Measurements from ENCODE around the gene SYK. TPM values are rescaled to one million over a fixed set of nuclear protein-coding genes. Genes with fewer than 3 reads are reported as not detected.
A peak's percentile ranks its signal among the peaks of the same experiment; 100 is the strongest.

The SYK gene
- total RNA-seq, 1 experiment from 2014 or later, result 11.8 TPM

DNA sequence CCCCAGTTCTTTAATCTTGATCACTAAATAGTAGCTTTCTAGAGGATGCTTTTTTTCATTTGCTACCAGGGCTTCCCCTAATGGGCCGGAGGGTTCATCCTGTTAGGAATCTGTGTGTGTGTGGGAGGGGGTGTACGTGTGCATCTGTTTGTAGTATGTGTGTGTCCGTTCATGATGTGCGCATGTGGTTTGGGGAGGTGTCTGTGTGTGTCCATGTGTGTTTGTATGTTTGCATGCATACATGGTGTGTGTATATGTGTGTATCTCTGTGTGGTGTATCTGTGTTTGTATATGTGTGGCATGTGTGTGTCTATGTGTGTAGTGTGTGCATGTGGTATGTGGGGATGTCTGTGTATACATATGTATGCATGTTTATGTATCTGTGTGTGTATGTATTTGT is 106.2 kb downstream of the SYK start:
- DNase-seq (ENCODE audit: low read depth), result no peak
- in situ Hi-C loops (cut with HindIII; ENCODE audit: low pct_unique_long_range_greater_than_20kb, low sequenced_read_pairs), result no loop called here

DNA sequence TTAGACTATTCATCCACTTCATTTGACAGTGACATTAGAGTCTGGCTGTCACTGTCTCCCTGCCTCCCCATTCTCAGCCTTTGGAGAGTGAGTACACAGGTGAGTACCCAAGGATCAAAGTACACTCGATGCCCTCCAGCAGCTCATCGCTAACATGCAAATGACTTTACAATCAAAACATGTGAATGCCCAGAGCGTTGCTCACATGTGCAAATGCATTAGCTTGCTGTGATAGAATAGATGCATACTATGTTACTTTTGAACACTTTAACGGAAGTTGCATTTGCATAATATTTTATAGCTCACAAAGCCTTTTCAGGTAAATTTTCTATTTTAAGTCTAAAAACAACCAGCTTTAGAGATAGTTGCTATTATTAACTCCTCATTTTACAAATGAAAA is 107.6 kb downstream of the SYK start:
- no peak for DNase-seq (ENCODE audit: low read depth)
- in situ Hi-C loops (cut with HindIII; ENCODE audit: low pct_unique_long_range_greater_than_20kb, low sequenced_read_pairs), result no loop called here

- in situ Hi-C loops (cut with HindIII; ENCODE audit: low pct_unique_long_range_greater_than_20kb, low sequenced_read_pairs), result no loop called here
- no peak for DNase-seq (ENCODE audit: low read depth)
Observed at GRCh38 chr9:90909747-90910283, 108.2 kb downstream of the SYK start.

GRCh38 chr9:90914196-90914595 is 112.6 kb downstream of the SYK start:
- in situ Hi-C loops (cut with HindIII; ENCODE audit: low pct_unique_long_range_greater_than_20kb, low sequenced_read_pairs), result no loop called here
- no peak for DNase-seq (ENCODE audit: low read depth)

DNA sequence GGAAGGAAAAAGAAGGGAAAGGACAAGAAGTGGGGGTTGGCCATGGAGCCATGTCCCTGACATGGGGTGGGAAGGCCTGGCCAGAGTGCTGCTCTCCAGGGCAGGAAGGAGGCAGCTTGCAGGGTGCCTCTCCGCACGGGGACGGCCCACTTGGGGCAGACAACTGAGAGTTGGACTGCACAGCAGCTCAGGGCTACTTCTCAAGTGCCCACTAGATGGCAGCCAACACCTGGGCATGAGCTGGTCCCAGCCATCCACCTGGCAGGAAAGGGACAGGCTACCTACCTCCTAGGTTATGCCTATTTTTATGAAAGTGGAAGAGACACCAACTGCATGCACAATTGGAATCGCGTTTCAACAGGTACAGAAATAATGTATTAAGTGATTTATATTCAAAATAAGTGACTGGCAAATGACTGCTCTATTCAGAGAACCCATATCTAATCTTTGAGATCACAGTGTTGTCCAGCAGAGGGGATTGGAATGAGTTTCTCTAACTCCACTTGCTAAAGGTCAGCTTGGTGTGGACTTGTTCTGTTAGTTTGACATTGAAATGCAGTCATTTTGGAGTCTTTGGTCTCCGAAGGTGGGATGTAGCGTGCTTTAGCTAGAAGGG is 113.4 kb downstream of the SYK start:
- DNase-seq (ENCODE audit: low read depth), result peak; percentile 71
- in situ Hi-C loops (cut with HindIII; ENCODE audit: low pct_unique_long_range_greater_than_20kb, low sequenced_read_pairs), result no loop called here

DNA sequence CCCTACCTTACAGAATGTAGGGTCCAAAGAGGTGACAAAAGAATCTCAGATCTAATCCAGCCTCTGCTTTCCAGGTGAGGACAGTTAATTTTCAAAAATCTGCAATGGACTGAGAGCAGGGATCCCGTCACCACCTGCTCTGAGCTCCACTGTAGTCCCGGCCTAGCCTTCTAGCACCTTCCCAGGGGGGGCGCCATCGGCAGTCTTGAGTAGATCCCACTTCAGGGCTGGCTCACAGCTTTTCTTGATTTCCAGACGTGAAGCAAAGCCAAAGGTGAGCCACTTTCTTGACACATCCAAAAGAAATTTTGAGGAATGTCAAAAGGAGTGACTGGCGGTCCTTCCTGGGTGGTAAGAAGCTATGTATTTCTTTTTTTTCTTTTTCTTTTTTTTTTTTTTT is 114.1 kb downstream of the SYK start:
- DNase-seq (ENCODE audit: low read depth), result no peak
- in situ Hi-C loops (cut with HindIII; ENCODE audit: low pct_unique_long_range_greater_than_20kb, low sequenced_read_pairs), result no loop called here

DNA sequence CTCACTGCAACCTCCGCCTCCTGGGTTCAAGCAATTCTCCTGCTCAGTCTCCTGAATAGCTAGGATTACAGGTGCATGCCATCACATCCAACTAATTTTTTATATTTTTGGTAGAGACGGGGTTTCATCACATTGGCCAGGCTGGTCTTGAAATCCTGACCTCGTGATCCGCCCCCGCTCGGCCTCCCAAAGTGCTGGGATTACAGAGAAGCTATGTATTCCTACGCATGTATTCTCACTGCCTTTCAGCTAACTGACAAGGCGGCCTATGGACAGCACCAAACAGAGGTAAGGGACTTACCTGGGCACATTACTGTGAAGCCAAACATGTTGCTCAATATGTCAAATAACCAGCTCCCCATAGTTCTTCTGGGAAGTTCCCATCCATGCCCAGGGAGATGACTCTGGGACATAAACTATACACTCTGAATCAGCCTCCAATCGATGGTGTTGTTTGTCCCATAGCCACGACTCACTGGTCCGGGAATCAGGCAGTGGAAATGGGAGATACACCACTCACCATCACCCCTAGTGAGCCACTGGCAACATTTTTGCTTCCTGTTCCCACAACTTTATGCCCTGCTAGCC is 114.6 kb downstream of the SYK start:
- no peak for DNase-seq (ENCODE audit: low read depth)
- in situ Hi-C loops (cut with HindIII; ENCODE audit: low pct_unique_long_range_greater_than_20kb, low sequenced_read_pairs), result no loop called here

DNA sequence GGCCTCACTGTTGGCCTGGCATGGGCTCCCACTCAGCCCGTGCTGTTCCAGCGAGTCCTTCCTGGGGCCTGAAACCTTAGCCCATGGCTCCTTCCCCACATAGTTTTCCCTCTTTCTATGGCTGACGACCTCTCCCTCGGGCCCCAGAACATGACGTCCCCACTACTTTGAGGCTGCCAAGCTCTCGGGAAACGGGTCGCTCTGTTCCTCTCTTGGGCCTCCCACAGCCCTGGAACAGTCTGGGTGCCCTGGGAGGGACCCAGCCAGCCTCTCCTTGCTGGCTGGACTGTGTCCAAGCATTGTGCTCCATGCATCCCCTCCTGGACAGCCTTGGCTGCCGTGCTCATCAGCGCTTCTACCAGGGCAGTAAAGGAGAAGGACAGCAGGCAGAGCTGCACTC is 118.3 kb downstream of the SYK start:
- no peak for DNase-seq (ENCODE audit: low read depth)
- in situ Hi-C loops (cut with HindIII; ENCODE audit: low pct_unique_long_range_greater_than_20kb, low sequenced_read_pairs), result no loop called here

DNA sequence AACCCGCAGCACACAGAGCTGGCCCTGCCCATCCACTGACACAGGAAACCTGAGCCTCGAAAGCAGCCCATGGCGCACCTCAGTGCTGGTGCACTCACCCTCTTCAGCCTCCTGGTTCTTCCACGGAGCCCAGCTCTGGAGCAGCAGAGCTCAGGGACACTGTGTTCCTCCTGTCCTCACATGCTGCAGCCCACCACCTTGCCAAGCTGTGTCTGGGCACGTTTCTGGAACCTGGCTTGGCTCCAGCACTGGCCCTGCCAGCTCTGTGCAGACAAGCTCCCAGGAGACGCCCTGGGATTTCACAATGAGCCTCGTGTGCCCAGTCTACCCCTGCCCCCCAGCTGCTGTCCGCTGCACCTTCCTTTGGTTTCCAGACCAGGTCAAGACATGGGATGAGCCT is 119.5 kb downstream of the SYK start:
- in situ Hi-C loops (cut with HindIII; ENCODE audit: low pct_unique_long_range_greater_than_20kb, low sequenced_read_pairs), result no loop called here
- DNase-seq (ENCODE audit: low read depth), result no peak

GRCh38 chr9:90921969-90922368 is 120.3 kb downstream of the SYK start:
- in situ Hi-C loops (cut with HindIII; ENCODE audit: low pct_unique_long_range_greater_than_20kb, low sequenced_read_pairs), result no loop called here
- DNase-seq (ENCODE audit: low read depth), result no peak

- DNase-seq (ENCODE audit: low read depth), result peak; percentile 40
- in situ Hi-C loops (cut with HindIII; ENCODE audit: low pct_unique_long_range_greater_than_20kb, low sequenced_read_pairs), result no loop called here
Observed at GRCh38 chr9:90925581-90926257, 124.1 kb downstream of the SYK start.

DNA sequence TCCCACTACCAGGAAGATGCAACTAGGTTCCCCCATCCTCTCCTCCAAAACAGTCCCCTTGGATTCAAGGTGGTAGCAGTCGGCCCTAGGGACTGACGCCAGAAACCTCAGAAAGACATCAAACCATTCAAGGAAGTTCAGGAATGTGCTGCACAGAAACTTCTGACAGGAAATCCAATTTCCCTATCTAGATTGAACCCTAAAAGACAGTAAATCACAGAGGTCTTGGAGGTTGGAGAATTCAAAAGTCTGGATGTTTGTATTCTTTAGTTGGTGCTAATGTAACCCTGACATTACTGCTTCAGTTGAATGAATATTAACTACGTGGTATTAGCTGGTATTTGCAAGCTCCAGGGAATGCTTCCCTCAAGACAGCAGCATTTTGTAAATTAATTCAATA is 125.3 kb downstream of the SYK start:
- in situ Hi-C loops (cut with HindIII; ENCODE audit: low pct_unique_long_range_greater_than_20kb, low sequenced_read_pairs), result no loop called here
- no peak for DNase-seq (ENCODE audit: low read depth)

GRCh38 chr9:90927496-90927895 is 125.9 kb downstream of the SYK start:
- DNase-seq (ENCODE audit: low read depth), result no peak
- in situ Hi-C loops (cut with HindIII; ENCODE audit: low pct_unique_long_range_greater_than_20kb, low sequenced_read_pairs), result no loop called here

- no peak for DNase-seq (ENCODE audit: low read depth)
- in situ Hi-C loops (cut with HindIII; ENCODE audit: low pct_unique_long_range_greater_than_20kb, low sequenced_read_pairs), result no loop called here
Observed at GRCh38 chr9:90929626-90930025, 128.0 kb downstream of the SYK start.

GRCh38 chr9:90933468-90933867 is 131.8 kb downstream of the SYK start:
- no peak for DNase-seq (ENCODE audit: low read depth)
- in situ Hi-C loops (cut with HindIII; ENCODE audit: low pct_unique_long_range_greater_than_20kb, low sequenced_read_pairs), result no loop called here

GRCh38 chr9:90939351-90939750 is 137.7 kb downstream of the SYK start:
- no peak for DNase-seq (ENCODE audit: low read depth)
- in situ Hi-C loops (cut with HindIII; ENCODE audit: low pct_unique_long_range_greater_than_20kb, low sequenced_read_pairs), result no loop called here

GRCh38 chr9:90940280-90940679 is 138.7 kb downstream of the SYK start:
- in situ Hi-C loops (cut with HindIII; ENCODE audit: low pct_unique_long_range_greater_than_20kb, low sequenced_read_pairs), result no loop called here
- no peak for DNase-seq (ENCODE audit: low read depth)

DNA sequence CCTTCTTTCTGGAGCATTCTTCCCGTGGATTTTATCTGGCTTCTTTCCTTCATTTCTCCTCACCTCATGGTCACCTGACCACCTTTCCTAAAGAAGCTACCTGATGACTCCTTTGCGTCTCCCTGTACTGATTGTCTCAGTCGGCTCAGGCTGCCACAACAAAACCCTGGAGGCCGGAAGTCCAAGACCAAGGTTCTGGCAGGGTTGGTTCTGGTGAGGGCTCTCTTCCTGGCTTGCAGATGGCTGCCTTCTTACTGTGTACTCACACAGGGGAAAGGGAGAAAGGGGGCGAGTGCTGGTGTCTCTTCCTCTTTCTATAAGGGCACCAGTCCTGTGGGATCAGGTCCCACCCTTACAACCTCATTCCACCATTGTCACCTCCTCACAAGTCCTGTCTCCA is 140.0 kb downstream of the SYK start:
- in situ Hi-C loops (cut with HindIII; ENCODE audit: low pct_unique_long_range_greater_than_20kb, low sequenced_read_pairs), result no loop called here
- no peak for DNase-seq (ENCODE audit: low read depth)

GRCh38 chr9:90942555-90942954 is 140.9 kb downstream of the SYK start:
- in situ Hi-C loops (cut with HindIII; ENCODE audit: low pct_unique_long_range_greater_than_20kb, low sequenced_read_pairs), result no loop called here
- peak; percentile 38 for DNase-seq (ENCODE audit: low read depth)

- in situ Hi-C loops (cut with HindIII; ENCODE audit: low pct_unique_long_range_greater_than_20kb, low sequenced_read_pairs), result no loop called here
- no peak for DNase-seq (ENCODE audit: low read depth)
Observed at GRCh38 chr9:90943341-90943740, 141.7 kb downstream of the SYK start.

Measured in Caki2 (cell line).